ENCODE results near the gene TUBB4B. TPM values are rescaled to one million over a fixed set of nuclear protein-coding genes. Genes with fewer than 3 reads are reported as not detected.

TUBB4B gene
- total and polyA plus RNA-seq, 2 experiments from 2014 or later = 309 to 446 TPM

DNA sequence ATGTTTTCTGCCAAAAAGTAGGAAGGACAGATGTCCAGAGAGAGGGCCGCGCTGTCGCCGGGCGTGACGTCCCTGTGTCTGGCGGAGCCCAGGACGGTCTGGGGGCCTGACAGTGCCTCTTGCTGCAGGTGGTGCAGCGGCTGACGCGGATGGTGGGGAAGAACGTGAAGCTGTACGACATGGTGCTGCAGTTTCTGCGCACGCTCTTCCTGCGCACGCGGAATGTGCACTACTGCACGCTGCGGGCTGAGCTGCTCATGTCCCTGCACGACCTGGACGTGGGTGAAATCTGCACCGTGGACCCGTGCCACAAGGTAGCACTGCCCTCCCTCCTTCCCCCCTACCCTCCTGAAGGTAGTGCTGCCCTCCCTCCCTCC is 21.8 kb downstream of the TUBB4B start:
- H2AFZ ChIP-seq = no peak overlapping the region
- no peak overlapping the region for H3K4me3 ChIP-seq
- 93% methylated on average over 20 of the region's 24 CpGs for WGBS (ENCODE audit: low lambda C conversion rate, missing lambda C conversion rate)
- H3K9me3 ChIP-seq (ENCODE audit: low read depth) = no peaks in the 10 kb centered on the region
- H3K4me1 ChIP-seq (ENCODE audit: insufficient read depth) = no peaks in the 10 kb centered on the region
- H3K79me2 ChIP-seq = no peaks in the 10 kb centered on the region
- H4K20me1 ChIP-seq (ENCODE audit: insufficient read depth, poor library complexity, severe bottlenecking) = no peaks in the 10 kb centered on the region
- no peak for DNase-seq (ENCODE audit: low spot score)
- H3K27ac ChIP-seq = no peak overlapping the region
- H3K36me3 ChIP-seq (replicated peaks; ENCODE audit: insufficient read depth, low read depth) = no peaks in the 10 kb centered on the region
- H3K27me3 ChIP-seq = no peaks in the 10 kb centered on the region
- H3K9me2 ChIP-seq (replicated peaks; ENCODE audit: insufficient read depth) = no peaks in the 10 kb centered on the region
- TF ChIP-seq, protein P1, sequence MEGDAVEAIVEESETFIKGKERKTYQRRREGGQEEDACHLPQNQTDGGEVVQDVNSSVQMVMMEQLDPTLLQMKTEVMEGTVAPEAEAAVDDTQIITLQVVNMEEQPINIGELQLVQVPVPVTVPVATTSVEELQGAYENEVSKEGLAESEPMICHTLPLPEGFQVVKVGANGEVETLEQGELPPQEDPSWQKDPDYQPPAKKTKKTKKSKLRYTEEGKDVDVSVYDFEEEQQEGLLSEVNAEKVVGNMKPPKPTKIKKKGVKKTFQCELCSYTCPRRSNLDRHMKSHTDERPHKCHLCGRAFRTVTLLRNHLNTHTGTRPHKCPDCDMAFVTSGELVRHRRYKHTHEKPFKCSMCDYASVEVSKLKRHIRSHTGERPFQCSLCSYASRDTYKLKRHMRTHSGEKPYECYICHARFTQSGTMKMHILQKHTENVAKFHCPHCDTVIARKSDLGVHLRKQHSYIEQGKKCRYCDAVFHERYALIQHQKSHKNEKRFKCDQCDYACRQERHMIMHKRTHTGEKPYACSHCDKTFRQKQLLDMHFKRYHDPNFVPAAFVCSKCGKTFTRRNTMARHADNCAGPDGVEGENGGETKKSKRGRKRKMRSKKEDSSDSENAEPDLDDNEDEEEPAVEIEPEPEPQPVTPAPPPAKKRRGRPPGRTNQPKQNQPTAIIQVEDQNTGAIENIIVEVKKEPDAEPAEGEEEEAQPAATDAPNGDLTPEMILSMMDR (IDR thresholded peaks at IDR 0.05; ENCODE audit: poor library complexity) = no peak
- TF ChIP-seq EZH2phosphoT487 (IDR thresholded peaks at IDR 0.05; ENCODE audit: low read depth, severe bottlenecking, unreplicated experiment) (no peak), EZH2 (IDR thresholded peaks at IDR 0.05; ENCODE audit: borderline replicate concordance) (no peak)
- no peak overlapping the region for H3K4me2 ChIP-seq

DNA sequence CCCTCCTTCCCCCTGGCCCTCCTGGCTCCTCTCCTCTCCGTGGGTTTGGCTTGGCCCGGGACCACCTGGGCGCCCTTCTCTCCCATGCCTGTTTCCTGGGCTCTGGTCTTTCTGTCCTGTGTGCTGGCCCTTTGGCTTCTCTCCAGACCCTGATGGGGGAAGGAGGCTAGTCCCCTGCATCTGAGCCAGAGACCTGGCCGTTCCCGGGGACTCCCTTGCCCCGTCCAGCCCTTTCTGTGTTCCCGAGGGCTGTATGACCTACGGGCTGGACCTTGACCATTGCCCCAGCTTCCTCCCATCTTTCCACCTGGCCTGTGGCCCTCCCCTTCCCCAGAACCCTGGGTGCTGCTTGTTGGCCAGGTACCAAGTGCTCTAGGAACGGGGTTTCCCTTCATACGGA is 22.4 kb downstream of the TUBB4B start:
- Histone ChIP-seq H3K36me3 (replicated peaks; ENCODE audit: insufficient read depth, low read depth) (no peaks in the 10 kb centered on the region), H2AFZ (no peak overlapping the region), H4K20me1 (ENCODE audit: insufficient read depth, poor library complexity, severe bottlenecking) (no peaks in the 10 kb centered on the region), H3K9me2 (replicated peaks; ENCODE audit: insufficient read depth) (no peaks in the 10 kb centered on the region), H3K4me1 (ENCODE audit: insufficient read depth) (no peaks in the 10 kb centered on the region), H3K4me2 (no peak overlapping the region), H3K79me2 (no peaks in the 10 kb centered on the region), H3K27ac (no peak overlapping the region), H3K9me3 (ENCODE audit: low read depth) (no peaks in the 10 kb centered on the region), H3K27me3 (no peaks in the 10 kb centered on the region), H3K4me3 (no peak overlapping the region)
- TF ChIP-seq, protein P1 (IDR thresholded peaks at IDR 0.05; ENCODE audit: poor library complexity) = no peak
- TF ChIP-seq EZH2 (IDR thresholded peaks at IDR 0.05; ENCODE audit: borderline replicate concordance) (no peak), EZH2phosphoT487 (IDR thresholded peaks at IDR 0.05; ENCODE audit: low read depth, severe bottlenecking, unreplicated experiment) (no peak)
- DNase-seq (ENCODE audit: low spot score) = no peak
- 93% methylated on average over 8 of the region's 10 CpGs for WGBS (ENCODE audit: low lambda C conversion rate, missing lambda C conversion rate)

DNA sequence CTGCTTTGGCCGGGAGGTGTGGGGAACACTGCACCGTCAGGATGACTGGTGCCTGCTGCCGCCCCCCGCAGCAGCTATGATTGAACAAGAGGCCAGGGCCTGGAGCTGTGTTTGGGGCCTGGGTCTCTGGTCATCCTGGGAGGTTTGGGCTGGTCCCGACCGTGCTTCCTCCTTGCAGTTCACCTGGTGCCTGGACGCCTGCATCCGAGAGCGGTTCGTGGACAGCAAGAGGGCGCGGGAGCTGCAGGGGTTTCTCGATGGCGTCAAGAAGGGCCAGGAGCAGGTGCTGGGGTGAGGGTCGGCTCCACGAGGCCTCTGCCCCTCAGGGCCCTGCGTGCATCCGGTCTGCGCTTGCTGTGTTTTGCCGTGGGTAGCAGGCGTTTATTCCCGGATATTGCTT is 23.0 kb downstream of the TUBB4B start:
- no peaks in the 10 kb centered on the region for H4K20me1 ChIP-seq (ENCODE audit: insufficient read depth, poor library complexity, severe bottlenecking)
- H3K9me3 ChIP-seq (ENCODE audit: low read depth) = no peaks in the 10 kb centered on the region
- TF ChIP-seq, protein P1 (IDR thresholded peaks at IDR 0.05; ENCODE audit: poor library complexity) = no peak
- no peak for TF ChIP-seq EZH2 (IDR thresholded peaks at IDR 0.05; ENCODE audit: borderline replicate concordance)
- TF ChIP-seq EZH2phosphoT487 (IDR thresholded peaks at IDR 0.05; ENCODE audit: low read depth, severe bottlenecking, unreplicated experiment) = no peak
- no peak overlapping the region for H2AFZ ChIP-seq
- H3K79me2 ChIP-seq = no peaks in the 10 kb centered on the region
- no peak overlapping the region for H3K27ac ChIP-seq
- no peaks in the 10 kb centered on the region for H3K4me1 ChIP-seq (ENCODE audit: insufficient read depth)
- no peaks in the 10 kb centered on the region for H3K36me3 ChIP-seq (replicated peaks; ENCODE audit: insufficient read depth, low read depth)
- 97% methylated on average over 22 of the region's 22 CpGs for WGBS (ENCODE audit: low lambda C conversion rate, missing lambda C conversion rate)
- H3K4me2 ChIP-seq = no peak overlapping the region
- H3K9me2 ChIP-seq (replicated peaks; ENCODE audit: insufficient read depth) = no peaks in the 10 kb centered on the region
- no peak overlapping the region for H3K4me3 ChIP-seq
- H3K27me3 ChIP-seq = no peaks in the 10 kb centered on the region
- no peak for DNase-seq (ENCODE audit: low spot score)

All from hepatocyte (in vitro differentiated cells).